NK-92 treated with Interleukin-12 subunit alpha and Interleukin-12 subunit beta, amount 100 ng/mL, for 24 hours (cell line): Measurements from ENCODE around the gene KHDC1L.
"Not testable (repeated sequence)": the region's sequence is repeated elsewhere in the genome, so short reads cannot be mapped to it uniquely, and the experiment has no call there.

ENCODE experiments used
- DNase-seq: peaks from one replicate; lab custom pipeline; 2025; lab: John Stamatoyannopoulos, UW

KHDC1L gene

GRCh38 chr6:73225396-73225795, at the start of gene KHDC1L:
KHDC1L (minus strand) TSS chr6:73225496; CDS start chr6:73225408, 88 bp downstream.
- no peak for DNase-seq

DNA sequence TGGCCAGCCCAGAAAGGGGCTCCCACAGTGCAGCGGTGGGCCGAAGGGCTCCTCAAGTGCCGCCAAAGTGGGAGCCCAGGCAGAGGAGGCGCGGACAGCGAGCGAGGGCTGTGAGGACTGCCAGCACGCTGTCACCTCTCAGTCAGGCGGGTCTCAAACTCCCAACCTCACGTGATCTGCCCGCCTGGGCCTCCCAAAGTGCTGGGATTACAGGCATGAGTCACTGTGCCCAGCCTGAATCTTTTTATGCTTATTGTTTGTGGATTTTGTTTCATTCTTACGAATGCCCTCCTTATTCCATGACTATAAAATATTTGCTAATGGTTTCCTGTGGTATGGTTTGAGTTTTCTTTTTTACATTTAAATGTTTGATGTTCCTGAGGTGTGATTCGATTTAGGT, 44.0 kb upstream of the KHDC1L start:
- DNase-seq = not testable (repeated sequence)

DNA sequence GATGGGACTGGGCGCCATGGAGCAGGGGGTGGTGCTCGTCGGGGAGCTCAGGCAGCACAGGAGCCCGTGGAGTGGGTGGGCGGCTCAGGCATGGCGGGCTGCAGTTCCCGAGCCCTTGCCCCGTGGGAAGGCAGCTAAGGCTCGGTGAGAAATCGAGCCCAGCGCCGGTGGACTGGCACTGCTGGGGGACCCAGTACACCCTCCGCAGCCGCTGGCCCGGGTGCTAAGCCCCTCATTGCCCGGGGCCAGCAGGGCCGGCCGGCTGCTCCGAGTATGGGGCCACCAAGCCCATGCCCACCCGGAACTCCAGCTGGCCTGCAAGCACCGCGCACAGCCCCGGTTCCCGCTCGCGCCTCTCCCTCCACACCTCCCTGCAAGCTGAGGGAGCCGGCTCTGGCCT, 43.6 kb upstream of the KHDC1L start:
- not testable (repeated sequence) for DNase-seq

DNA sequence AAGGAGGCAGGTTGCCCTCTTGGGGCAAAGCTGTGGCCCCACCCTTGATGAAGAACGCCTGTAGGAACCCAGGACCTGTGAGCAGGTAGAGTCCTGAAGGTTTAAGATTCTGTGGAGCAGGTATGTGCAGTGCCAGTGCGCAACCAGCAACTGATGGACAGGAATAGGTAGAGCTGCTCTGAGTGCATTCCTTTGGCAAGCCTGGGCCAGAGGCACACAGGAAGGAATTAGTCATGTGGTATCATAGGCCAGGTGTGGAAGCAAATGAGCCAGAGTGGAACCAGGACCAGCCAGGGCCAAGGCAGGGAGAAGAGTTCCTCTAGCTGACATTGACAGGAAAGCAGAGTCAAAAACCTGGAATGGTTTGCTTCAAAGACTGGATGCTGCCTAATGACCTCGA, 39.1 kb upstream of the KHDC1L start:
- DNase-seq = no peak

DNA sequence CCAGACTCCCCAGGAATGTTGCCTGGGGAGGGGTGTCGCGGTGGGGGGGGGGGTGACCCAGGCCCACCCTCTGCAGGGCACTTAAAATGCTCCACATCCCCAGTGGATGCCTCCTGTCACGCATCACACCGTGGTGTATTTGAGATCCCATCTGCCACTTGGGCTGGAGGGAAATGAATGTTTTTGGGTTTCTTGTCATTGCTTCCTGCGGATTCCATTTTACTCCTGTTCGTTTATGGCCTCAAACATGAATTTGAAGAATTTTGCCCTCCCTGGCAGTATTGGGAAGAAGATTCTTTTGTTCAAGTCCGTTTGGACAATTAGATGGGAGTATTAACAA, 38.2 kb upstream of the KHDC1L start:
- DNase-seq = no peak

- peak; percentile 61 for DNase-seq
Measured at GRCh38 chr6:73262671-73263569, 37.6 kb upstream of the KHDC1L start, which contains the start of gene KHDC1. KHDC1 (minus strand) TSS chr6:73263196; CDS start chr6:73242517, 20,679 bp downstream.

DNA sequence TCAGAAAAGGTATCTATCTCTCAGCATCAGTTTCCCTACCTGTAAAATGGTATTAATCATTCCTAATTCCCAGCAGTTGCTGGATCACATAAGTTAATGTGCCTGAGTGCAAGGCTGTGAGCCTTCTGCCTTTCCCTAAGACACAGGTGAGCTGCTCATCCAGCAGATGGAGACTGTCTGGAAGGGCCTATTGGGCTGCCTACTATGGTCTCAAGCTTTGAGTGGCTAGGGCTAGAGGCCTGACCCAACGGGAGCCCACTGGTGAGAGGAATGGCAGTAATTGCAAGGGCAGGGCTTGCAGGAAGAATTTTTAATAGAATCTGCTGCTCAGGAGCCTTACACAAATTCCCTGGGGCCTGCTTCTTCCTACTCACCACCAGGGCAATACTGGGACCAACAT, 33.4 kb upstream of the KHDC1L start:
- no peak for DNase-seq

GRCh38 chr6:73254323-73254722, 29.0 kb upstream of the KHDC1L start:
- DNase-seq = not testable (repeated sequence)

DNA sequence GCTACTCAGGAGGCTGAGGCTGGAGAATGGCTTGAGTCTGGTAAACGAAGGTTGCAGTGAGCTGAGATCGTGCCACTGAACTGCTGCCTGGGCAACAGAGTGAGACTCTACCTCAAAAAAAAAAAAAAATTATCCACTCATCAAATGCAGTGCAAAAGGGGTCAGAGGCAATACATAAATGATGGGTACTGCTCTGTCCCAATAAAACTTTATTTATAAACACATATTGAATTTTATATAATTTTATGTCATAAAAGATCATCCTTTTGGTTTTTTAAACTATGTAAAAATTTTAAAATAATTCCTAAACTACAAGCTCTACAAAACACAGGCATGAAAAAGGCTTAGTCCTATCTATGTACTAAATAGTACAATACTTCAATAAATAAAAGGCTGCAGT, 27.4 kb upstream of the KHDC1L start:
- DNase-seq = no peak

- no peak for DNase-seq
Measured at GRCh38 chr6:73250016-73250415, 24.7 kb upstream of the KHDC1L start.

- DNase-seq = no peak
Measured at GRCh38 chr6:73248192-73248903, 23.1 kb upstream of the KHDC1L start.

DNA sequence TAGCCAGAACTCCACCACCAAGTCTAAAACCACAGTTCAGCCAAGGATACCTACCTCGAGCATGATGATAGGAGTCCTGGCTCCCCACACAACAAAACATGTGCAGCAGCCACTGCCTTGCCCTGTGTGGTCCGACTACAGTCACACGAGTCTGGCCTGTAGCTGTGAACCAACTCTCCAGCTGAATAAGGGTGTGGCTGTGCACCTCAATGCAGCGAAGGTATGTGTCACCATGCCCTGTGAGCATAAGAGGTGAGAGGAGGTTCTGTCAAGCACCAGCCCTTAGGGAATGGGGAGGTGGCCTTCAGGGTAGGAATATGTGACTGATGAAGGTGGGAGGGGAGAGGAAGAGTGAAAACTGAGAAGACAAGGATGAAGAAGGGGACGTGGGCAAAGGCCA, 16.7 kb upstream of the KHDC1L start:
- DNase-seq = no peak

DNA sequence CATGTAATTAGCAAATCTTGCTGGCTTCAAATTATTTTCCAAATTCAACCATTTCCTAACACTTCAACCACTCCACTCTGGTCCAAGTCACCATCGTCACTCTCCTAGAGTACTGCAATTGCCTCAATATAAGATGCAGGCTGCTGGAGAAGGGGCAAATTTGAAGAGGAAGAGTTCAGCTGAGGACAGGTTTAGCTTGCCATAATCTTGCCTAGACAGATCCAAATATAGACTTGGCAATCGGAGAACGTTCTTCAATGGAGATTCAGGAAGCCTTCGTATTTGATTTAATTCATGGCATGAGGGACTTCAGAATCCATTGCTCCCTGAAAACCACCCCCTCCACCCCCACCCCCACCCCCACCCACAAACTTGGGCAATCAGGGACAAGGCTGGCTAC, 15.4 kb upstream of the KHDC1L start:
- DNase-seq = no peak

GRCh38 chr6:73236144-73236750, 11.0 kb upstream of the KHDC1L start:
- no peak for DNase-seq

DNA sequence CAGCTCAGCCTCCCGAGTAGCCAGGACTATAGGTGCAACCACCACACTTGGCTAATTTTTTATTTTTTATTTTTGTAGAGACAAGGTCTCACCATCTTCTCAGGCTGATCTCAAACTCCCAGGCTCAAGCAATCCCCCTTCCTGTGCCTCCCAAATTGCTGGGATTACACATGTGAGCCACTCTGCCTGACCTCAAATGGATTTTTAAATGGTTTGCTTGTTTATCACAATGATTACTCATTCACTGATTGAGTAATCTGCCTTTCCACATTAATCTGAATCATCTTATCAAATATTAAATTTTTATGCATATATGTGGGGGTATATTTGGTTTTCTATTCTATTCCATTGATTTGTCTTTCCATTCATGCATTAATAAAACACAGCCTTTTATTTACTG, 9.4 kb upstream of the KHDC1L start:
- no peak for DNase-seq

DNA sequence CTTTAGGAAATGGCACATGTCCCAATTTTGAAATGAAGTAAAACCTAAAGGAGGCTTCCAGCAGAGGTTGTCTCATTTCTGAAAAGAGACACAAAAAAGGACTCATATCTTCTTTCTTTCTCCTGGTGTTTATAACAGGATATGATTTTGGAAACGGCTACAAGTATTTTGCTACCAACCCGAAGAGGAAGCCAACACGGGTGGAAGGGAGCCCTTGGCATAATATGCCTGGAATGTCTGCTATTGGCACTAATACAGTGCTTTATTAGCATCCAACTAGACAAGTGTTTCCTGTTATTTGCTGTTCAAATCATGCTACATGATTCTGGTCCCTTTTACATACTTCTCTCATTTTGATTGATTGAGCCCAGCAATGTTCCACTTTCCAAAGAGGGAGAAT, 8.7 kb upstream of the KHDC1L start:
- not testable (repeated sequence) for DNase-seq

DNA sequence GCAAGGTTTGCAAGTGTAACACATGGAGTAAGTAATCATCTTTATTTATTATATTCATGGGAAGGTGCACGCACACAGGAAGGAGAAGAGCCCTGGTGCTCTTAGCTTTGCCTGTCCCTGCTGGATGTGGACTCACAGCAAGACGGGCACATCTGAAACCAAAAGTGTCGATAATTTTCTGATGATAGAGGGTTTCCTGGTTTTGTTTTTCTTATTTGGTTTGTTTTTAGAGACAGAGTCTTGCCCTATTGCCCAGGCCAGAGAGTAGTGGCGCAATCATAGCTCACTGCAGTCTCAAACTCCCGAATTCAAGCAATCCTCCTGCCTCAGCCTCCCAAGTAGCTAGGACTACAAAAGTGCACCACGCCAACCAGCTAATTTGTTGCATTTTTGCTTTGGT, 7.8 kb upstream of the KHDC1L start:
- DNase-seq = no peak

DNA sequence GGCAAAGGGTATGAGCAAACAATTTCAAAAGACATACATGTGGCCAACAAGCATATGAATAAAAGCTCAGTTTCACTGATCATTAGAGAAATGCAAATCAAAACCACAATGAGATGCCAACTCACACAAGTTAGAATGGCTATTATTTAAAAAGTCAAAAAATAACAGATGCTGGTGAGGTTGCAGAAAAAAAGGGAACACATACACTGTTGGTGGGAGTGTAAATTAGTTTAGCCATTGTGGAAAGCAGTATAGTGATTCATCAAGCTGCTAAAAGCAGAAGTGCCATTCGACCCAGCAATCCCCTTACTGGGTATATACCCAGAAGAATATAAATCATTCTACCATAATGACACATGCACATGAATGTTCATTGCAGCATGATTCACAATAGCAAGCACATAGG, 6.7 kb upstream of the KHDC1L start:
- DNase-seq = no peak

DNA sequence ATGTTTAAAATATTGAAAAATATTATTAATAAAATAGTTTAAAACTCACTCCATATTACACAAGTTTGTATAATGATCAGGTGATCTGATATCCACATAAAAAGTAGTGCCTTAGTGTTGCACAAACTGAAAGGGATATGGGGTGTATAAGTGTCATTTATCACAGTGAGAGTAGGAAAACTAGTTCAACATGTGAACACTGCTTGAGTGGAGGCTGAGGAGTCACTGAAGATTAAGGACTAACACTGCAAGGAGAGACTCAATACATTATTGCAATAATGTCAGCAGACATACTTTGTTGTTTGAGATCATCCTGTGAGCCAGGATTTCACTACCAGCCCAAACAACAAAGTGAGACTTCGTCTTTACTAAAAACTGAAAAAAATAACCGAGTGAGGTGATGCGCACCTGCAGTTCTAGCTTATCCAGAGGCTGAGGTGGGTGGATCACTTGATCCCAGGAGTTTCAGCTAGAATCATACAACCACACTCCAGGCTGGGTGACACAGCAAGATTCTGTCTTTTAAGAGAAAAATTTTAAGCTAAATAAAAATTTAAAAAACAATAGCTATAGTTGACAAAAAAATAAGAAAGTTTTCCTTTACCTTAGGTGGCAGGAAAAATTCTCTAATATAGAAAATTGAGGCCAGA, 2.4 kb upstream of the KHDC1L start:
- DNase-seq = no peak

GRCh38 chr6:73216859-73217258, 8.4 kb downstream of the KHDC1L start:
- no peak for DNase-seq

DNA sequence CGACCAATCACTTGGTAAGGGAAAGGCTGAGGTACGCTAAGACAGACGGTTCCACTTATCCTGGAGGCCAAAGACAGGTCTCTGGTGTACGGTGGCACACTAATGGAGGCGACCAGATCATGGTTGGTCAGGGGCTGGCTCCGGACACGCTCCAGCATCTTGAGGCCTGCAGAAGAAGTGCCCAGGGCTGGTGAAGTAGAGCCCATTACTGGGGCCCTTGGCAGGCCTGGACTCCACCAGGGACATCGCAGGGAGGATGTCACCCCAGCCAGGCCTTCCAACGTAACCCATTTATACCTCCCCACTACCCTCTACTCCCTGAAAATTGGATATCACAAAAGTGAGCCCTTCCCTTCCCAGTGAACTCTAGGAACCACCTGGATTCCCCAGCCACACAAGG, 16.2 kb downstream of the KHDC1L start:
- DNase-seq = no peak

DNA sequence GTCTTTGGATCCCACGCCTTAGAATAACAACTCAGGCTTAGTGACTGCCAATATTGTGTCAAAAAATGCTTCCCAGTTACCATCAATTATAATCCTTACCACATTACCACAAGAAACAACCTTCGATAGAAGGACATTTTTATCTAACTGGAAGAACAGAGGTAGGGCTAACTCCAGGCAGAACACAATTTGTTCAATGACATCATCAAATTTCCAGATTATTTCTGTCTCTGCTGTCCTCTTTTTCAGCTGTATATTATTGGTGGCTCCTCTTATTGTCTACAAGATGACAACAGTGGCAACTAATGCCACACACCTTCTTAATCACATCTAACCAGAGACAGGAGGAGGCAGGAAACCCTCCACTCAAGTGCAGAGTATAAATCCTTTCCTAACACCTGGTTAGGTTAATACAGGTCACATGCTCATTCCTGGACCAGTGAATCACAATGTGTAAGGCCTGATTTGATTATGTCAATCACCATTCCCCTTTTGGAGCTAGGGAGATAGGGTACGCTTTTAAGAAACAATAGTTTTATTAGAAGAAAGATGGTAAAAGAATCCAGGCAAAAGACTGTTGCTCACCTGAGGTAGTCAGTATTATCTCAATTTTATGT, 18.0 kb downstream of the KHDC1L start:
- no peak for DNase-seq
